K562 (cell line): ENCODE data around the gene B3GALNT2. TPM values are rescaled to one million over a fixed set of nuclear protein-coding genes. Genes with fewer than 3 reads are reported as not detected.

Experiments used
- ATAC-seq: fragments of 200-7000 bp; cut with Tn5 transposase; 3 replicates; pipeline ENCODE4 v1.9.1; 2020; ENCODE audit warnings: moderate library complexity
- BruUV-seq: library from RNA; stranded (reverse); fragments of 400-500 nt; replicated peaks from 2 replicates; lab custom pipeline; 2021; lab: Mats Ljungman, UMichigan
- CTCF ChIA-PET: fragments of 300-600 bp; formaldehyde crosslinking; extraction: SDS; loops from one replicate; lab custom pipeline; 2021; ENCODE audit warnings: low intra/inter-chr PET ratio; lab: Yijun Ruan, JAX
- POLR2A ChIA-PET: fragments of 300-600, 350-650 bp; sonication (Branson Sonifier 250); formaldehyde crosslinking; extraction: SDS; loops from one replicate; lab custom pipeline; 2021; ENCODE audit warnings: antibody characterized with exemption, inconsistent platforms; lab: Yijun Ruan, JAX
- DNase-seq, 4 experiments: peaks; one replicate each; pipeline versions ENCODE4 v3.0.0 to v3.0.0-alpha.2; 2011 to 2018; ENCODE audit warnings: low spot score in 3 of 4, mixed read lengths in 3 of 4; ENCODE audit errors: extremely low read depth in 1 of 4
- FAIRE-seq: peaks from 2 replicates; lab custom pipeline; 2011; peaks lifted over from hg19 to GRCh38; lab: Jason Lieb, UNC
- H2AFZ ChIP-seq: 2 replicates; pipeline ENCODE4 v1.6.0; 2011; ENCODE audit warnings: low read depth, low read length, control low read depth, inconsistent platforms
- H3K27ac ChIP-seq: fragments of 200-600 bp; 3 replicates; pipeline ENCODE4 v1.8.0; 2011; ENCODE audit warnings: low read depth, mild to moderate bottlenecking, control low read depth, inconsistent platforms, low read length, moderate library complexity, mixed read lengths; ENCODE audit errors: extremely low read depth
- H3K27me3 ChIP-seq, 2 experiments: fragments of 300-600 bp in 1 of 2; 2 replicates in 1 of 2; 3 replicates in 1 of 2; pipeline versions ENCODE4 v1.6.0 to v1.8.0; 2011; ENCODE audit warnings: inconsistent platforms in 2 of 2, low read length in 2 of 2, mild to moderate bottlenecking in 1 of 2, mixed read lengths in 1 of 2, moderate library complexity in 1 of 2; ENCODE audit not compliant: control insufficient read depth in 2 of 2, insufficient read depth in 2 of 2
- H3K36me3 ChIP-seq: fragments of 300-600 bp; 3 replicates; pipeline ENCODE4 v1.8.0; 2011; ENCODE audit warnings: mild to moderate bottlenecking, low read length, inconsistent platforms; ENCODE audit not compliant: control insufficient read depth, insufficient read depth
- H3K4me1 ChIP-seq, 2 experiments: fragments of 200-600 bp in 1 of 2; replicated peaks in 1 of 2; 2 replicates in 1 of 2; 3 replicates in 1 of 2; pipeline versions ENCODE4 v1.5.1 to v1.8.0; 2011; ENCODE audit warnings: inconsistent platforms in 2 of 2, low read length in 2 of 2, mild to moderate bottlenecking in 1 of 2, mixed read lengths in 1 of 2, moderate library complexity in 1 of 2; ENCODE audit not compliant: control insufficient read depth in 2 of 2, insufficient read depth in 2 of 2
- H3K4me2 ChIP-seq: 2 replicates; pipeline ENCODE4 v1.6.1; 2011; ENCODE audit warnings: low read length, control low read depth, inconsistent platforms, mixed read lengths; ENCODE audit not compliant: insufficient read depth
- H3K4me3 ChIP-seq: fragments of 200-600 bp; sonication (generic), shearing (Covaris generic); 2 replicates; pipeline ENCODE4 v1.5.1; 2016; ENCODE audit warnings: control low read depth, inconsistent platforms
- H3K79me2 ChIP-seq: fragments of 200-600 bp; 3 replicates; pipeline ENCODE4 v1.8.0; 2011; ENCODE audit warnings: low read length, inconsistent platforms; ENCODE audit not compliant: control insufficient read depth, insufficient read depth
- H3K9ac ChIP-seq, 2 experiments: 2 replicates each; pipeline versions ENCODE4 v1.6.0 to v1.6.1; 2011; ENCODE audit warnings: low read depth in 2 of 2, low read length in 2 of 2, control low read depth in 1 of 2, inconsistent platforms in 1 of 2, mild to moderate bottlenecking in 1 of 2, mixed read lengths in 1 of 2; ENCODE audit not compliant: insufficient read depth in 1 of 2
- H3K9me1 ChIP-seq: one replicate; pipeline ENCODE4 v1.6.0; 2011; ENCODE audit warnings: inconsistent platforms, mild to moderate bottlenecking, low read length, moderate library complexity; ENCODE audit not compliant: control insufficient read depth, insufficient read depth
- H3K9me3 ChIP-seq: replicated peaks from 2 replicates; pipeline ENCODE4 v1.5.1; 2011; ENCODE audit warnings: low read depth, low read length, inconsistent platforms; ENCODE audit not compliant: control insufficient read depth, insufficient read depth
- H4K20me1 ChIP-seq: replicated peaks from 2 replicates; pipeline ENCODE4 v1.6.1; 2011; ENCODE audit warnings: low read length, inconsistent platforms, mixed read lengths; ENCODE audit not compliant: control insufficient read depth, insufficient read depth
- CAMTA2 ChIP-seq: fragments of 250-450 bp; sonication (Bioruptor Pico); conservative IDR thresholded peaks from 2 replicates; pipeline ENCODE4 v1.5.1; 2022
- NR2F6 ChIP-seq: fragments of 450-650 bp; formaldehyde crosslinking; IDR thresholded peaks from 2 replicates; pipeline ENCODE4 v1.4.0; 2020; ENCODE audit warnings: mild to moderate bottlenecking
- SMARCE1 ChIP-seq: fragments of 450-650 bp; IDR thresholded peaks from 2 replicates; pipeline ENCODE4 v1.7.1; 2016; ENCODE audit warnings: mild to moderate bottlenecking
- ZKSCAN8 ChIP-seq: fragments of 200-800 bp; sonication (Bioruptor generic); IDR thresholded peaks from 2 replicates; pipeline ENCODE4 v1.6.1; 2016; ENCODE audit warnings: missing genetic modification characterization, missing compliant biosample characterization
- ZNF551 ChIP-seq: fragments of 250-450 bp; sonication (Bioruptor Pico); IDR thresholded peaks from 2 replicates; pipeline ENCODE4 v1.5.0; 2021; ENCODE audit warnings: mild to moderate bottlenecking, moderate library complexity
- WGBS: fragments of 100-300 bp; shearing (Covaris generic); methylation state at CpG from one replicate; pipeline ENCODE4 v1.1.6; 2016; ENCODE audit warnings: low coverage, mixed read lengths; ENCODE audit not compliant: insufficient coverage; ENCODE audit errors: missing lambda C conversion rate; 5-methylcytosine and 5-hydroxymethylcytosine counted together
- in situ Hi-C: fragments of 300-500 bp; cut with MboI; formaldehyde crosslinking; loops from 4 replicates; pipeline ENCODE4 v1.15.0; 2018; ENCODE audit warnings: inconsistent platforms, mixed read lengths
- intact Hi-C: fragments of 100-400 bp; cut with micrococcal nuclease; formaldehyde crosslinking; loops from 2 replicates; pipeline ENCODE4 v1.14.2; 2022
- polyA plus RNA-seq, 8 experiments: library from polyadenylated mRNA; depleted of rRNA in 4 of 8; stranded (reverse) in 5 of 8; unstranded in 3 of 8; fragments of >200 nt; fragmentation: Nextera tagmentation in 2 of 8; fragmentation: Illumina TruSeq in 1 of 8; extraction: Ambion mirVana in 2 of 8; extraction: Trizol in 1 of 8; gene quantifications; 2 replicates each; pipeline versions ENCODE4 v1.2.1 to v1.2.3, GENCODE V29; 2011 to 2014; ENCODE audit warnings: inconsistent platforms in 1 of 8, missing spikeins in 1 of 8
- total RNA-seq, 7 experiments: library from RNA; depleted of rRNA in 6 of 7; stranded (reverse); fragments of >200 nt in 6 of 7; fragmentation: Illumina TruSeq in 2 of 7; extraction: Trizol in 2 of 7; gene quantifications; 2 replicates each; pipeline versions ENCODE4 v1.2.1 to v1.2.3, GENCODE V29; 2011 to 2021; ENCODE audit warnings: low replicate concordance in 1 of 7
- TF ChIP-seq, protein P1 (sequence below): fragments of 250-450 bp; sonication (Bioruptor Pico); IDR thresholded peaks from 2 replicates; pipeline ENCODE4 v1.8.0; 2022; ENCODE audit warnings: inconsistent platforms
- TF ChIP-seq, protein P2 (sequence below): fragments of 450-650 bp; IDR thresholded peaks from 2 replicates; pipeline ENCODE4 v1.6.1; 2016; ENCODE audit warnings: low read depth, mild to moderate bottlenecking, moderate library complexity
- TF ChIP-seq, protein P3 (sequence below): fragments of 450-650 bp; IDR thresholded peaks from 2 replicates; pipeline ENCODE4 v1.6.1; 2017; ENCODE audit warnings: antibody characterized with exemption

The B3GALNT2 gene
- total and polyA plus RNA-seq, 9 of the 15 experiments (the other 6 are each of a cell fraction or from before 2014, with no cell fraction given): 2.0 to 31.7 (median 22.9) TPM

DNA sequence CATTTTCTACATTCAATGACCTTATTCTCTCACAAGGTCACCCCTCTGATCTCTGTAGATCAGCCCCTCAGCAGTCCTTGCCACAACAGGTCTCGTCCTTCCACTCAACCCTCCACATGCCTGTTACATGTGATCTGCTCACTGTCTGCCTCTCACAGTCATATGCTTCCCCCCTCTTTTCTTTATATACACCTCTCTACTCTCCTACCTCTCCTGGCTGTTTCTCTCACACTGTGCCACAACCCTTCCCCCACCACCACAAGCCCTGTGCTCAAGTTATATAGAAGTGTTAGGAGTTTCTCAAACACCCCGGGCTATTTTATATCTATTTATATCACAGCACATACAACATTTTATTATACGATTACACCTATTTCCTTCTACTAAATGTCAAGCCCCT is 12.6 kb downstream of the B3GALNT2 start:
- ATAC-seq: peak; percentile 17; the same call in 2 of the 3 replicates
- CTCF ChIA-PET: interaction anchor here (0.6 kb wide), 1 partner anchor 273 kb away, joined by 3 read pairs; no protein-coding TSS in a partner anchor
- H3K27ac ChIP-seq: no peak overlapping the region
- WGBS: 90% methylated on average over 3 of the region's 3 CpGs
- no peak for TF ChIP-seq ZNF551
- no peak for TF ChIP-seq NR2F6 (CRISPR knock-in tag)
- TF ChIP-seq, protein P1, sequence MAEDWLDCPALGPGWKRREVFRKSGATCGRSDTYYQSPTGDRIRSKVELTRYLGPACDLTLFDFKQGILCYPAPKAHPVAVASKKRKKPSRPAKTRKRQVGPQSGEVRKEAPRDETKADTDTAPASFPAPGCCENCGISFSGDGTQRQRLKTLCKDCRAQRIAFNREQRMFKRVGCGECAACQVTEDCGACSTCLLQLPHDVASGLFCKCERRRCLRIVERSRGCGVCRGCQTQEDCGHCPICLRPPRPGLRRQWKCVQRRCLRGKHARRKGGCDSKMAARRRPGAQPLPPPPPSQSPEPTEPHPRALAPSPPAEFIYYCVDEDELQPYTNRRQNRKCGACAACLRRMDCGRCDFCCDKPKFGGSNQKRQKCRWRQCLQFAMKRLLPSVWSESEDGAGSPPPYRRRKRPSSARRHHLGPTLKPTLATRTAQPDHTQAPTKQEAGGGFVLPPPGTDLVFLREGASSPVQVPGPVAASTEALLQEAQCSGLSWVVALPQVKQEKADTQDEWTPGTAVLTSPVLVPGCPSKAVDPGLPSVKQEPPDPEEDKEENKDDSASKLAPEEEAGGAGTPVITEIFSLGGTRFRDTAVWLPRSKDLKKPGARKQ (CRISPR knock-in tag): no peak
- TF ChIP-seq ZKSCAN8: no peak
- TF ChIP-seq SMARCE1: no peak
- no peak for TF ChIP-seq CAMTA2 (CRISPR knock-in tag)
- TF ChIP-seq, protein P2, sequence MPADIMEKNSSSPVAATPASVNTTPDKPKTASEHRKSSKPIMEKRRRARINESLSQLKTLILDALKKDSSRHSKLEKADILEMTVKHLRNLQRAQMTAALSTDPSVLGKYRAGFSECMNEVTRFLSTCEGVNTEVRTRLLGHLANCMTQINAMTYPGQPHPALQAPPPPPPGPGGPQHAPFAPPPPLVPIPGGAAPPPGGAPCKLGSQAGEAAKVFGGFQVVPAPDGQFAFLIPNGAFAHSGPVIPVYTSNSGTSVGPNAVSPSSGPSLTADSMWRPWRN: no peak
- TF ChIP-seq, protein P3, sequence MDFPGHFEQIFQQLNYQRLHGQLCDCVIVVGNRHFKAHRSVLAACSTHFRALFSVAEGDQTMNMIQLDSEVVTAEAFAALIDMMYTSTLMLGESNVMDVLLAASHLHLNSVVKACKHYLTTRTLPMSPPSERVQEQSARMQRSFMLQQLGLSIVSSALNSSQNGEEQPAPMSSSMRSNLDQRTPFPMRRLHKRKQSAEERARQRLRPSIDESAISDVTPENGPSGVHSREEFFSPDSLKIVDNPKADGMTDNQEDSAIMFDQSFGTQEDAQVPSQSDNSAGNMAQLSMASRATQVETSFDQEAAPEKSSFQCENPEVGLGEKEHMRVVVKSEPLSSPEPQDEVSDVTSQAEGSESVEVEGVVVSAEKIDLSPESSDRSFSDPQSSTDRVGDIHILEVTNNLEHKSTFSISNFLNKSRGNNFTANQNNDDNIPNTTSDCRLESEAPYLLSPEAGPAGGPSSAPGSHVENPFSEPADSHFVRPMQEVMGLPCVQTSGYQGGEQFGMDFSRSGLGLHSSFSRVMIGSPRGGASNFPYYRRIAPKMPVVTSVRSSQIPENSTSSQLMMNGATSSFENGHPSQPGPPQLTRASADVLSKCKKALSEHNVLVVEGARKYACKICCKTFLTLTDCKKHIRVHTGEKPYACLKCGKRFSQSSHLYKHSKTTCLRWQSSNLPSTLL: no peak
- H2AFZ ChIP-seq: no peak overlapping the region
- H4K20me1 ChIP-seq: no peaks in the 10 kb centered on the region
- peaks cover 76% of the 10 kb centered on the region for H3K36me3 ChIP-seq
- POLR2A ChIA-PET: no interaction called here
- peak overlapping the region in 1 of 2 experiments; percentile 49; a peak in 1 of 4 replicates for H3K9ac ChIP-seq
- FAIRE-seq: no peak
- H3K79me2 ChIP-seq: peaks cover under 1% of the 10 kb centered on the region; the same call in 1 of the 3 replicates
- H3K4me2 ChIP-seq: no peak overlapping the region
- H3K4me1 ChIP-seq: peaks cover 0 to 6% of the 10 kb centered on the region in 2 experiments; a peak in 2 of 5 replicates
- intact Hi-C loops: no loop called here
- BruUV-seq: no TSS peak
- no peaks in the 10 kb centered on the region for H3K27me3 ChIP-seq
- H3K9me1 ChIP-seq: no peaks in the 10 kb centered on the region
- DNase-seq: no peak
- in situ Hi-C loops: no loop called here
- H3K9me3 ChIP-seq: no peaks in the 10 kb centered on the region
- no peak overlapping the region for H3K4me3 ChIP-seq
